Smooth muscle cell (in vitro differentiated cells): ENCODE data around the gene DNAJA2. TPM values are rescaled to one million over a fixed set of nuclear protein-coding genes. Genes with fewer than 3 reads are reported as not detected.
"Not testable (repeated sequence)": the region's sequence is repeated elsewhere in the genome, so short reads cannot be mapped to it uniquely, and the experiment has no call there.

Experiments
- DNase-seq: peaks from one replicate; lab custom pipeline; 2025; ENCODE audit not compliant: unreplicated experiment; lab: John Stamatoyannopoulos, UW
- H2AFZ ChIP-seq: fragments of 200-600 bp; sonication (generic); 2 replicates; pipeline ENCODE4 v1.6.0; 2016; ENCODE audit warnings: antibody characterized with exemption, low read depth, mild to moderate bottlenecking
- H3F3A ChIP-seq: fragments of 200-600 bp; sonication (generic); 2 replicates; pipeline ENCODE4 v1.6.0; 2017; ENCODE audit warnings: antibody characterized with exemption, low read depth
- H3K27ac ChIP-seq: fragments of 200-600 bp; sonication (generic); 2 replicates; pipeline ENCODE4 v1.5.1; 2016; ENCODE audit warnings: low read depth, mild to moderate bottlenecking
- H3K27me3 ChIP-seq: fragments of 200-600 bp; sonication (generic); 2 replicates; pipeline ENCODE4 v1.6.1; 2016; ENCODE audit warnings: low read depth, mild to moderate bottlenecking
- H3K36me3 ChIP-seq: fragments of 200-600 bp; sonication (generic); 2 replicates; pipeline ENCODE4 v1.5.1; 2016; ENCODE audit warnings: low read depth
- H3K4me1 ChIP-seq: fragments of 200-600 bp; sonication (generic); 2 replicates; pipeline ENCODE4 v1.5.1; 2016; ENCODE audit warnings: low read depth
- H3K4me2 ChIP-seq: fragments of 200-600 bp; sonication (generic); 2 replicates; pipeline ENCODE4 v1.6.0; 2016; ENCODE audit warnings: mild to moderate bottlenecking
- H3K4me3 ChIP-seq: fragments of 200-600 bp; sonication (generic); 2 replicates; pipeline ENCODE4 v1.5.1; 2016; ENCODE audit warnings: mild to moderate bottlenecking
- H3K79me2 ChIP-seq: fragments of 200-600 bp; sonication (generic); 2 replicates; pipeline ENCODE4 v1.6.0; 2016; ENCODE audit warnings: low read depth, mild to moderate bottlenecking
- H3K9ac ChIP-seq: fragments of 200-600 bp; sonication (generic); 2 replicates; pipeline ENCODE4 v1.6.0; 2016; ENCODE audit warnings: low read depth
- H3K9me3 ChIP-seq: fragments of 200-600 bp; sonication (generic); replicated peaks from 2 replicates; pipeline ENCODE4 v1.5.1; 2016; ENCODE audit warnings: low read depth
- H4K20me1 ChIP-seq: fragments of 200-600 bp; sonication (generic); 2 replicates; pipeline ENCODE4 v1.6.0; 2016; ENCODE audit warnings: low read depth
- CTCF ChIP-seq: fragments of 200-600 bp; sonication (generic); IDR thresholded peaks from 2 replicates; pipeline ENCODE4 v1.5.1; 2017; ENCODE audit warnings: borderline replicate concordance, mild to moderate bottlenecking, antibody characterized with exemption; ENCODE audit not compliant: insufficient read depth, poor library complexity, severe bottlenecking
- WGBS: methylation state at CpG from one replicate; pipeline ENCODE4 v1.1.7; 2016; ENCODE audit warnings: low lambda C conversion rate; 5-methylcytosine and 5-hydroxymethylcytosine counted together
- polyA plus RNA-seq: library from polyadenylated mRNA; unstranded; fragments of >200 nt; fragmentation: Nextera tagmentation; extraction: Ambion mirVana; gene quantifications from 2 replicates; pipeline ENCODE4 v1.2.1, GENCODE V29; 2016
- total RNA-seq: library from RNA; depleted of rRNA; stranded (reverse); fragments of >200 nt; gene quantifications from 2 replicates; pipeline ENCODE4 v1.2.3, GENCODE V29; 2014

DNAJA2 gene
- total and polyA plus RNA-seq, 2 experiments from 2014 or later: 36.4 to 52.2 TPM

DNA sequence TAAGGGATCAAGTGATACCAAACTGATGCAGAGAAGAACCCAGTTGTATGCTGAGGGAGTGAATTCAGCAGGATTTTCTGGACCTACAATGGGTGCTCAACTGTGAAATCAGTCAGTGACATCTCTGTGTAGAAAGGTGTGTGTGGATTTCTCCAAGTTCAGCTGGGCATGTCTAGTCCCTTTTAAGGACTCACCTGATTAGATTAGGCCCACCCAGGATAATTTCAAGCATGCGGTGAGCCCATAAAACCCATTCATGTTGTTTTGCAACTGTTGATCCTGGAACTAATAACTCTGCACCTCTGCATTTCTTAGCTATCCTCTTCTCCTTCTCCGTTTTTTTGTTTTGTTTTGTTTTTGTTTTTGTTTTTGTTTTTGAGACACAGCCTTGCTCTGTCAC, 35.1 kb upstream of the DNAJA2 start:
- no peak for DNase-seq
- Histone ChIP-seq H2AFZ (no peak overlapping the region), H3K4me2 (no peak overlapping the region), H3K36me3 (no peaks in the 10 kb centered on the region), H3K4me3 (no peak overlapping the region), H3F3A (no peaks in the 10 kb centered on the region), H3K4me1 (no peaks in the 10 kb centered on the region), H3K79me2 (no peaks in the 10 kb centered on the region), H3K27me3 (no peaks in the 10 kb centered on the region), H3K9me3 (no peaks in the 10 kb centered on the region), H4K20me1 (no peaks in the 10 kb centered on the region), H3K9ac (no peak overlapping the region), H3K27ac (no peak overlapping the region)
- 89% methylated on average over 2 of the region's 2 CpGs for WGBS
- TF ChIP-seq CTCF: no peak

DNA sequence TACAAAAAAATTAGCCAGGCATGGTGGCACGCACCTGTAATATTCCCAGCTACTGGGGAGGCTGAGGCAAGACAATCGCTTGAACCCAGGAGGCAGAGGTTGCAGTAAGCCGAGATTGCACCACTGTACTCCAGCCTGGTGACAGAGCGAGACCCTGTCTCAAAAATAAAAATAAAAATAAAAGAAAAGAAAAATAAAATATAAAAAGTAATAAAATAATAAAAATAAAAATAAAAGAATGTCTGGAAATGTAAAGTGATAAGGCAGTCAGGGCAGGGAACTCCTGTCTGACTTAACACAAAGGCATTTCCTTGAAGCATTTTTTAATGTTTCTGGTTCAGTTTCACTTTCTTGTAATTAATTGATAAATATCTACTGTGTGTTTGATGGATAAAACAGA, 34.7 kb upstream of the DNAJA2 start:
- no peak for DNase-seq
- H3K9ac ChIP-seq: no peak overlapping the region
- H2AFZ ChIP-seq: no peak overlapping the region
- no peak for TF ChIP-seq CTCF
- no peaks in the 10 kb centered on the region for H3K79me2 ChIP-seq
- no peak overlapping the region for H3K4me3 ChIP-seq
- H3K27ac ChIP-seq: no peak overlapping the region
- H3K4me1 ChIP-seq: no peaks in the 10 kb centered on the region
- WGBS: 87% methylated on average over 4 of the region's 4 CpGs
- H3K36me3 ChIP-seq: no peaks in the 10 kb centered on the region
- H3K27me3 ChIP-seq: no peaks in the 10 kb centered on the region
- H3F3A ChIP-seq: no peaks in the 10 kb centered on the region
- H3K9me3 ChIP-seq: no peaks in the 10 kb centered on the region
- no peak overlapping the region for H3K4me2 ChIP-seq
- H4K20me1 ChIP-seq: no peaks in the 10 kb centered on the region

DNA sequence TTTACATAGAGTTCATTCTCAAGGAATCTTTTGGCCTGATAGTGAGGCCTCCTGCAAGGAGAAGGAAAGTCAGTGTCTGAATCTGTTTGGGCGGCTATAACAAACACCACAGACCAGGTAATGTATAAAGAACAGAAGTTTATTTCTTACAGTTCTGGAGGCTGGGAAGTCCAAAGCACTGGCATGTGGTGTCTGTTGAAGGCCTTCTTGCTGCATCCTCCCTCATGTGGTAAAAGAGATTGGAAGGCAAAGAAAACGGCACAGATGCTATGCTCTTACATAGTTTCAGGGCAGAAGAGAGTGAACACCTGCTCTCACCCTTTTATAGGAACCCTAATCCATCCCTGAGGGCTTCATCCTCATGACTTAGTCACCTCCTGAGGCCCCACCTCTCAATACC, 31.2 kb upstream of the DNAJA2 start:
- Histone ChIP-seq H3K4me3 (no peak overlapping the region), H3K36me3 (no peaks in the 10 kb centered on the region), H3K79me2 (no peaks in the 10 kb centered on the region), H3K9ac (no peak overlapping the region), H3K9me3 (no peaks in the 10 kb centered on the region), H3K27ac (no peak overlapping the region), H3F3A (no peaks in the 10 kb centered on the region), H3K27me3 (no peaks in the 10 kb centered on the region), H3K4me2 (no peak overlapping the region), H3K4me1 (no peaks in the 10 kb centered on the region), H2AFZ (no peak overlapping the region), H4K20me1 (no peaks in the 10 kb centered on the region)
- no peak for TF ChIP-seq CTCF
- no peak for DNase-seq
- WGBS: 86% methylated on average over 2 of the region's 2 CpGs

GRCh38 chr16:47000066-47000465, 26.6 kb upstream of the DNAJA2 start:
- DNase-seq, H3K9ac ChIP-seq, H3K79me2 ChIP-seq, H3K9me3 ChIP-seq, H2AFZ ChIP-seq, H3F3A ChIP-seq, H4K20me1 ChIP-seq, H3K4me2 ChIP-seq, H3K36me3 ChIP-seq, H3K4me1 ChIP-seq, H3K27me3 ChIP-seq, H3K27ac ChIP-seq, H3K4me3 ChIP-seq: not testable (repeated sequence)
- WGBS: 98% methylated on average over 8 of the region's 29 CpGs
